Measurements from ENCODE around the gene ABLIM1.

Gene ABLIM1

GRCh38 chr10:114489521-114490310 is 168.4 kb downstream of the ABLIM1 start:
- no peak for DNase-seq (ENCODE audit: low spot score)

- DNase-seq (ENCODE audit: low spot score), result no peak
These were observed 170.1 kb downstream of the ABLIM1 start for GRCh38 chr10:114487815-114488536.

GRCh38 chr10:114486938-114487814 is 170.9 kb downstream of the ABLIM1 start:
- DNase-seq (ENCODE audit: low spot score), result no peak

DNA sequence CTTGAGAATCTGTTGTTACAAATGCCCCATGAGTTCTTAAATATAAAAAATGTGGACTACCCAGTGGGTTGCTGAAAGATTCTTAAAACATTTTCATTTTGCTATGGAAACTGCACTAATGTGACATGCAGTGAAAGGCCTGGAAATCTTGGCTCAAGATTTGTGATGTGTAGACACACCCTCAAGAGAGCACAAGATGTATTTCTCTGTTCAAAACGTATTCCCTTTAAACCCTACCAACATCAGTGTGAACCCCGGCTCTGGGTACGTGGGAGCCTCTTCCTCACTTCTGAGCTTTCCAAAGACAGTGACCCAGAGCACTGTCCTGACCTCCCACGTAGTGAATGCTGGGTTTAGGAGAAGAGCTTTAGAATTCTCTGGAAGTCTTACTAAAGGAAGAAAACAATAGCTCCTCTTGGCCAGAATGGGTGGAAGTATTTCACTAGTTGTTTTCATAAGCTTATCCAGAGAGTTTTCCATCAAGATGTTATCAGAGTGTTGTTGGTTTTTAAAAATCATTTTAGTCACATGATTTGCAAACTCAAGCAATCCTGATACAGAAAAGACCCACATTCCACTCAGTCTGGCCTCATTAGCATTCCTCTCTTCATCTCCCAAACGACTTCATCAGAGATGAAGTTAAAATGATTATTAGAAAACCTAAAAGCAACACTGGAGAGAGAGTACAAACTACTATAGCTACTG is 172.2 kb downstream of the ABLIM1 start:
- no peak for DNase-seq (ENCODE audit: low spot score)

DNA sequence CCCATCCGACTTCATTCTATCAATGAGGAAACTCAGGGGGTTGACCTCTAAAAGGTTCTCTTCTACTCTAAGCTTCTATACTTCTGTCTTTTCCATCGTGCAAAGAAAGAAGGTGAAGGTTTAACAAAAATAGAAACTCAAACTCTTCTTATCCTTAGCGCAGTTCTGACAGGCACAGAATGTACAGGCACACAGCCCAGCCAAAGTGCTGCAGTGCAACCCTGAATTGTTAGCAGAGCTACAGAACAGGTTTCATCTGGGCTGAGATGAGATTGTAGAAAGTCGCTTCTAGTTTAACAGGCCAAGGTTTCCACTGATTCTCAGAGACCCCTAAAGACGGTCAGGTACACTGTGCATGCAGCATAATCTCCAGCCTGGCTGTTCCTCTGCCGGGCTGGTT is 174.5 kb downstream of the ABLIM1 start:
- no peak for DNase-seq (ENCODE audit: low spot score)

DNA sequence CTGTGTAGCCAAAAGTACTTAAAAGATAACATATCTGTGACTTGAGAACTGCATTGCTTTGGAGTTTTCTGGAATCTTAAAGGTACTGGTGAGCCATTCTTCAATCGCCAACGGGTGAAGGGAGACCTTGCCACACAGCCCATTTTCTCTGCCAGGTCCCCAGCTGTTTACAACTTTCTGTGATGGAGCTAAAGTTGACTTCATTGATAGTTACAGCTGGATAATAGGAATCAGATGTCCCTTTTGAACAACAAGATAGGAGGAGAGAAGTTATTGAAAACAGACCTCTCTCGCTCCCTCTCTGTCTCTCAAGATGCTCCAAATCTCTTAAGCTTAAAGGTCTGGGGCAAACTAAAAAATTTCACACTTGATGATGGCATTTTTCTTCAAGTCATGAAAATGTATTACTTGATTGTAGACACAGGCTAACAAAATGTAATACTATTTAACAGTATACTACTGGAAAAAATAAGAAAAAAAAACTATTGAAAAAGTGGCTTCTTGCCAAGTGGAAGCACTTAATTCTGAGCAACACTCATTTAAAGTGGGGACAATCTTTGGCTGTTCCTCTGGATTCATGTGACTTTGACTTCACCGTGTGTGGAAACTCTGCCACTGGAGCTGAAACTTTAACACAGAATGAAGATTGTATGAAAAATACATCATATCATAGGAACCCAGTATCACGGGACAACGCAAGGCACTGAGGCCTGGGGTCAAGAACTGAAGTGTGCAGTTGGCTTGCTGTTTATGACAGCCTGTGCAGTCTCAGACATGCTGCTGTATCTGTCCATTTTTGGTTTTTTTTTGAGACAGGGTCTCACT is 175.4 kb downstream of the ABLIM1 start:
- no peak for DNase-seq (ENCODE audit: low spot score)

DNA sequence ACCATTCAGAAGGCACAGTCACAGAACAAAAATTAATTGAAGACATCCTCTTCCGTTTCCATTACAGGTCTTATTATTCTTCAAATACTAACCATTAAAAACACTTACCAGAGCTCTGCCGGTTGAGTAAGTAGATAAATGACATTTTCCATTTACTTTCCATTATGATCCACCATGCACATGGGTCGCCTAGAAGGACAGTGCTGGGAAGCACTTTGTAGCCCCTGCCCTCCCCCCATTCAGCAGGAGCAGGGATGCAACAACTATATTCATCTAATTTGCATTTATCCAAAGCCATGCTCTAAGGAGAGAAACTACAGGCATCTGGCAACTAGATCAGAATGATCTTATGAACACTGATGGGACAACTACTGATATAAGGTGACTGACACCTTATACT is 177.0 kb downstream of the ABLIM1 start:
- DNase-seq (ENCODE audit: low spot score), result no peak

DNA sequence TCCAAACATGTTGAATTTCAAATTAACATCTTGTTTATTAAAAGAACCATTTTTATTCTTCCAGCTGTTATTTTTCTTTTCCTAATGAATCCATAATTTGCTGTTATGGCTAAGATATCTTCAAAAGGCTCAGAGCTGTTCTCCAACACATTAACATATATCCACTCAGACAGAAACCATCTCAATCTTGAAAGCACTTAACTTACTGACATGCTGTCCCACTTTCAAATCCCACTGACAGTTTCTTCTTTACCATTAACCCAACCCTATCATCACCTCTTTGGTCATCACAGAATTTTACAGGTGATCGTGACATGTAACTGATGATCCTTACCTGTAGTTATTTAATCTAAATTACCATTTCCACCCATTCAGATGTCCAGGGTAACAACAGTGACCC is 178.2 kb downstream of the ABLIM1 start:
- no peak for DNase-seq (ENCODE audit: low spot score)

- DNase-seq (ENCODE audit: low spot score), result no peak
These were observed 178.8 kb downstream of the ABLIM1 start for GRCh38 chr10:114479307-114479706.

DNA sequence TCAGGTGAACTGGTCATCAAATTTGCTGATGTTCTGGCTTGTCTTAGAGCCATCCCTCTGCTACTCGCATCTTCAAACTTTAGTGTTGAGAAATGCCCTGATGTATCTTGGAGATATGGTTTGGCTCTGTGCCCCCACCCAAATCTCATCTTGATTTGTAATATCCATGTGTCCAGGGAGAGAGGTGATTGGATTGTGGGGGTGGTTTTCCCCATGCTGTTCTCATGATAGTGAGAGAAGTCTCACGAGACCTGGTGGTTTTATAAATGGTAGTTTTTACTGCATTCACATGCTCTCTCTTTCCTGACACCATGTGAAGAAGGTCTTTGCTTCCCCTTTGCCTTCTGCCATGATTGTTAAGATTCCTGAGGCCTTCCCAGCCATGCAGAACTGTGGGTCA is 179.8 kb downstream of the ABLIM1 start:
- no peak for DNase-seq (ENCODE audit: low spot score)

DNA sequence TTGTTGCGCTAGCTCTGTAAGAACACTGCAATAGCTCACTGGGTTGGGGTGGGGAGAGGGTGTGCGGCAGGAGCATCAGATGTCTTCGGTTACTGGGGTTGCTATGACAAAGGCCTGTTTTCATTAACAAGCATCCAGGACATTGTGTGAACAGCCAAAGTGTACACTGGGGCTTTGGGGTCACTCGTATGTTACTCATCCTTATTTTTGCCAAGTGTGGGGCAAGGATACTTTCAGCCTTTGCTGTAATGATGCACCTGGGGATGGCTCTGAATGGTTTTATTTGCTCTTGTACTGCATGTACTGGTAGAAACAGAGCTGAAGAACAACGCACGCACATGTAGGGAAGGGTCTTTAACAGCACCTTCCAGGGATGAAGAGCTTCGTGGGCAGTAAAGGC is 180.8 kb downstream of the ABLIM1 start:
- no peak for DNase-seq (ENCODE audit: low spot score)

DNA sequence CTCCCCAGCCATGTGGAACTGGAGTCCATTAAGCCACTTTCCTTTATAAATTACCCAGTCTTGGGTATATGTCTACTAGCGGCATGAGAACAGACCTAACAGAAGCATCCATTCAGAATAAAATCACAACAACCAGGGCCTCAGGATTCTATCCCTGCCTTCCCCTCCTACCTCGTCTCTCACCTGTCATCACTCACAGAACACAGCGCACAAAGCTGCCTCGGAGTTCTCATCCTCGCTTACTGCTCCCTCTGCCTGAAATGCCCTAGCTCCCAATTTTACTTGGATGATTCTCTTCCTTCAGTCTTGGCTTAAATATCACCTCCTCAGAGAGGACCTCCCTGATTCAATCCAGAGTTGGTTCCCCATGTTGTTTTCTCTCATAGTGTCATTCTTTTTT is 183.1 kb downstream of the ABLIM1 start:
- DNase-seq (ENCODE audit: low spot score), result no peak

DNA sequence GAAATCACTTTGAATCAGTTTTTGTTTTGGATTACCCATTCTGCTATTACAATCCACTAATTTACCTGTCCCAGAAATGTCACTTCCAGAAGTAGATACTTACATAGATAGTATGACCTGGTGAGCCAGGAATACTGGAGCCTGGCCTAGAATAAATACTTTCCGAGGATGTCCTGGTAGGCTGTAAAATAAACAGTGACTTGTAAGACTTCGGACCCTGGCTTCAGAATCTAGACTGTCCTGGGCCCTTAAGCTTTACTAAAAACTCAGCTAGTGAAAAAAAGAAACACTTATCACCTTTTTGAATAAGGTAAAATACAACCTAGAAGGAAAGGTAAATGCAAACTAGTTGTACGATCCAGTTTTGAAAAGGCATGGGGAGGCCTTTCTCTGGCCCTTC is 184.3 kb downstream of the ABLIM1 start:
- no peak for DNase-seq (ENCODE audit: low spot score)

GRCh38 chr10:114472877-114473253 is 185.2 kb downstream of the ABLIM1 start:
- no peak for DNase-seq (ENCODE audit: low spot score)

DNA sequence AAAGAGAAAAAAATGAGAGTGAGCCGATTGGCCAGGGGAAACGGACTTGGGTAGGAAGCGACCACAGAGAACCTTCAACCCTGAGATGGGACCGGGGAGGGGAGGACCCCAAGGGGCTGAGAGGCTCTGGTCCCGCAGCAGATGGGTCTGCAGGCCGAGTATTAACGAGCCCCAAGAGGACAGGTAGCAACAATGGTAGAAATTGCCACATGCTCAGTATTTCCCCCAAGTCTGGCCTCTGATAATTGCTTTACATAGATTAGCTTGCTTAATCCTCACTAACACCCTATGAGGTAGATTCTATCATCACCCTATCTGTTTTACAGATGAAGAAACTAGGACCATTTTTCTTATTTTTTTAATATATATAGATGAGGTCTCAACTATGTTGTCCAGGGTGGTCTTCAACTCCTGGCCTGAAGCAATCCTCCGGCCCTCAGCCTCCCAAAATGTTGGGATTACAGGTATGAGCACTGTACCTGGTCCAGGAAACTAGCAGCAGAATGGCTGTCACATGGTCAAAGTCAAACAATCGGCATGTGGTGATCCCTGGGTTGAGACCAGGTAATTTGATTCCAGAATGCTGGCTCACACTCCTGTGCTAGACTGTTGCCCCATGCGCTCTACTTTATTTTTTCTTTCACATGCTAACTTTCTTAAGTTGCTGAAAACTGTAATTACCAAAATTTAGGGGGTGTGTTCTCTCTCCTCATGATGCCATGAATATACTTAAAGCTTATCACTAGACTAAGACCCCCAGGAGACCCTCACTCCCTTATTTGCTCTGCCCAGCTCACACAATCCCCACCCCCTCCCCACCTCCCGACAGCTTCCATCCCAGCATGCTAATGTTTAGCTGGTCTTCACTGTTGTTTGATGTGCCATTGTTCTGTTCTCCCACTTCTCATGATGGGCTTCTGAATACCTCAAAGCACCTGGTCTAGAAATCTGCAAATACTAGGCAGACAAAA is 185.9 kb downstream of the ABLIM1 start:
- no peak for DNase-seq (ENCODE audit: low spot score)

DNA sequence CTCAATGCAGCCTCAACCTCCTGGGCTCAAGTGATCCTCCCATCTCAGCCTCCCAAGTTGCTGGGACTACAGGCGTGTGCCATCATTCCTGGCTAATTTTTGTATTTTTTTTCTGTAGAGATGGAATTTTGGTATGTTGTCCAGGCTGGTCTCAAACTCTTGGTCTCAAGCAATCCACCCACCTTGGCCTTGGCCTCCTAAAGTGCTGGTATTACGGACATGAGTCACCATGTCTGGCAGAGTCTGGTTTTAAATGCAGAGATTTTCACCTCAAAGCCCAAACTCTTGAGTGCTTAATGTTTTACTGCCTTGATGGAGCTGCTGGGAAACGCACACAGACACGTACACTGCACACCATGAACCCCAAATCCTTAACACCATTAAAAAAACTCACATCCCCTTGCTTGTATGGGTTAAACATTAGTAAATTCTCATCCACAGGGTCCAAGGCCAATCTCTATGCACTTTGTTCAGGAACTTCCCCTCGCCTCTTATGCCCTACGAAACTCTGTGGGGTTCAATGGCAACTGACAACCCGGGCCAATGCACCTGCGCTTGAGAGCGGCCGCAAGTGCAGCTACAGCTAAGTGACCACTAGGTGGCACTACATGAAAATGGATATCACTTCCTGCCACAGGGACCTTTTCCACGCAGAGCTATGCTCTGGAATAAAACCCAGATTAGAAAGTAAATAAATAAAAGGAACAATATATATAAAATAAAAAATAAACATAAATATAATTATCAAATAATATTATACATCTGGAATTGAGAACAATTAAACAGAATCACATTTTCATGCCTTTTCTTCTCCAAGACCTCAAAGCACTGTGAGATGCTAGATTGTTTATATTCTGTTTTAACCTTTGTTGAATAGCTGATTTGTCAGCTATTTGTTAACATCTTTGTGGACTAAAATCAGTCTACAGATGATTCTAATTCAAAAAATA is 186.8 kb downstream of the ABLIM1 start:
- peak; percentile 79 for DNase-seq (ENCODE audit: low spot score)

DNA sequence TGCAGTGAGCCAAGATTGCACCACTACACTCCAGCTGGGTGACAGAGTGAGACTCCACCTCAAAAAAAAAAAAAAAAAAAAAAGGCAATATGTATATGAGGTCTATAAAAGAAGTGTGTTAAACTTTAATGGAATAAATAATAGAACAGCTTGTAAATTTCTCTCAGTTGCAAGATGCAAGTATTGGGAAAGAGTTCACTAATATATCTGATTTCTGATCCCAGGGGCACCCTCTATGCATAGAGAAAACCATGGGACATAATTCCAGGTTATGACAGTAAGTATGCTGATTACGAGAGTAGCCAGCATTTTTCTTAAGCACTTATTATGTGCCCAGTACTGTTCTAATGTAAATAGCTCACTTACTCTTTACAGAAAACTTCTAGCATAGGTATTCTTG is 187.7 kb downstream of the ABLIM1 start:
- DNase-seq (ENCODE audit: low spot score), result no peak

DNA sequence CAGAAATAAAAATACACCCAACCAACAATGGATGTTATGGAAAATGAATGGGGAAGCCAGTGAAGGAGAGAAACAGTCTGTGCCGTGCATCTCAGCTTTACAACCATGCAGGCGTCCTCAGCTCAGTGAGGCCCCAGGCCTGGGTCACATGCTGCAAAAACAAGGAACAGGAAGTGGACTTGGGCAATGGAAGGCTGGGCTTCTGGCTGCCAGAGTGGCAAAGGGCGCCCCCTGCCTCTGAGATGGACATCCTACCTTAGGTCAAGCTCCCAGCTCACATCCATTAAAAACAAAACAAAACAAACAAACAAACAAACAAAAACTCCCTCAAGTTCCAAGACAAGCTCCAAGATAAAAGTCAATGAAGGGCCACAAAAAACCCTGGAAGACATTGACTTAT is 199.1 kb downstream of the ABLIM1 start:
- DNase-seq (ENCODE audit: low spot score), result peak; percentile 21
